GM19193 (cell line): ENCODE measurements around the gene PTGIR.
A peak's percentile ranks its signal among the peaks of the same experiment; 100 is the strongest.

Experiments
- POLR2A ChIP-seq: IDR thresholded peaks from 4 replicates; pipeline ENCODE4 v1.6.1; 2011; ENCODE audit not compliant: insufficient read depth, insufficient read length; ENCODE audit errors: extremely low read depth

The PTGIR gene, protein sequence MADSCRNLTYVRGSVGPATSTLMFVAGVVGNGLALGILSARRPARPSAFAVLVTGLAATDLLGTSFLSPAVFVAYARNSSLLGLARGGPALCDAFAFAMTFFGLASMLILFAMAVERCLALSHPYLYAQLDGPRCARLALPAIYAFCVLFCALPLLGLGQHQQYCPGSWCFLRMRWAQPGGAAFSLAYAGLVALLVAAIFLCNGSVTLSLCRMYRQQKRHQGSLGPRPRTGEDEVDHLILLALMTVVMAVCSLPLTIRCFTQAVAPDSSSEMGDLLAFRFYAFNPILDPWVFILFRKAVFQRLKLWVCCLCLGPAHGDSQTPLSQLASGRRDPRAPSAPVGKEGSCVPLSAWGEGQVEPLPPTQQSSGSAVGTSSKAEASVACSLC

DNA sequence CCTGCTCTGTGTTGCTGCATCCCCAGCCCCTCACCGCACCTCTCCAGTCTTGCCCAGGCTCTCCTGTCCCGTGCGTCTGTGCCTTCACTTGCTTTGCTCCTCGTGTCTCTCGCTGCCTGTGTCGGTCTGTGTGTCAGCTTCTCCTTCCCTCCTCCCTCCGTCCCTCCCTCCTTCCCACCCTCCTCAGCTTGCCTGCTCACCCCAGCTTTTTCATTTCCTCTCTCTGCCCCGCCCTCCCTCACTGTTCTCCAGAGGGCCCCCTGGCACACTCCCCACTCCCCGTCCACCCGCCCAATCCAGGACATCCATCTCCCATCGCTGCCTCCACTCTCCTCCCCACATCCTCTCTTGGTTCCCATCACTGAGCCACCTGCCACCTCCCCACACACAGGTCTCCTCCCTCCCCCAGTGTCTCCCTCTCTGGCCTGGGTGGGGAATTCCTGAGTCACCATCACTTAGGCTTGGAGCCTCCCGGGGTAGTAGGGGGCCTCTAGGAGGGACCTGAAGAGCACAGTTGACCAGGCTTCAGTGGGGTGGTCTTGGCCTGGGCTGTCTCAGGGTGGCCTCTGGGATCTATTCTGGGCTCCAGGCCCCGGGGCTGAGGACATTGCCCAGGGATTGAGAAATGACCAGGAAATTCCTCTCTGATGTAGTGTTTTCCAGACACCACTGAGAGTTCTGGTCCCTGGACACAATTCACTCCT is at the start of gene PTGIR:
PTGIR (minus strand) TSS at position 132 of the 704 bp plus-strand sequence. CDS start 864 bp downstream, outside the sequence.
- TF ChIP-seq POLR2A: peak; percentile 51

DNA sequence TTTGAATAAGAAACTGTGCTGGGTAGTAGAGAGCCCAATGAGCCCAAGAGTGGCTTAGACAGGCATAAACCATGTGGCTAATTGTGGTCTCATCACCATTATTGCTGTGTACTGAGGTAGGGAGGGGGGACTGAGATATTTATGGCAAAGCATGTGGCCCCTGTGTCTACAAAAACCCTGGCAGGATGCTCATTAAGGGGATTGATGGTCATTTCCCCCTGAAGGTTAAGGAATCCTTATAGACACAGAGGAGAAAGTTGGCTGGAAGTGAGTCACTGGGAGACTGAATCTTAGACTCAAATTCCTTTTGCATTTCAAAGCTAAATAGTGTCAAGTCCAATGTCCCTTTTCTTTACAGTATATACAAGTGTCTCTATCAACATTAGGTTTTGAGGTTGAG is 45.9 kb upstream of the PTGIR start:
- TF ChIP-seq POLR2A: no peak

DNA sequence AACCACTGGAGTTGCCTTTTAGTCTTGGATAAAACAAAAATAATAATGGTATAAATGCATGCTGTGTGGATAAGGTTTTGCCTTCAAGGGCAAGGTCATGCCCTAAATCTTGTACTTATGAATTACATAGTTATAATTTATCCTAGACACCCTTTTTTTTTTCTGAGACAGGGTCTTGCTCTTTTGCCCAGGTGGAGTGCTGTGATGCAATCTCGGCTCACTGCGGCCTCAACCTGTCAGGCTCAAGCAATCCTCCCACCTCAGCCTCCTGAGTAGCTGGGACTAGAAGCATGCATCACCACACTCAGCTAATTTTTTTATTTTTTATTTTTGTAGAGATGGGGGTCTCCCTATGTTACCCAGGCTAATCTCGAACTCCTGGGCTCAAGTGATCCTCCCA is 43.8 kb upstream of the PTGIR start:
- no peak for TF ChIP-seq POLR2A

- TF ChIP-seq POLR2A: no peak
Observed at GRCh38 chr19:46665072-46665471, 40.2 kb upstream of the PTGIR start.

DNA sequence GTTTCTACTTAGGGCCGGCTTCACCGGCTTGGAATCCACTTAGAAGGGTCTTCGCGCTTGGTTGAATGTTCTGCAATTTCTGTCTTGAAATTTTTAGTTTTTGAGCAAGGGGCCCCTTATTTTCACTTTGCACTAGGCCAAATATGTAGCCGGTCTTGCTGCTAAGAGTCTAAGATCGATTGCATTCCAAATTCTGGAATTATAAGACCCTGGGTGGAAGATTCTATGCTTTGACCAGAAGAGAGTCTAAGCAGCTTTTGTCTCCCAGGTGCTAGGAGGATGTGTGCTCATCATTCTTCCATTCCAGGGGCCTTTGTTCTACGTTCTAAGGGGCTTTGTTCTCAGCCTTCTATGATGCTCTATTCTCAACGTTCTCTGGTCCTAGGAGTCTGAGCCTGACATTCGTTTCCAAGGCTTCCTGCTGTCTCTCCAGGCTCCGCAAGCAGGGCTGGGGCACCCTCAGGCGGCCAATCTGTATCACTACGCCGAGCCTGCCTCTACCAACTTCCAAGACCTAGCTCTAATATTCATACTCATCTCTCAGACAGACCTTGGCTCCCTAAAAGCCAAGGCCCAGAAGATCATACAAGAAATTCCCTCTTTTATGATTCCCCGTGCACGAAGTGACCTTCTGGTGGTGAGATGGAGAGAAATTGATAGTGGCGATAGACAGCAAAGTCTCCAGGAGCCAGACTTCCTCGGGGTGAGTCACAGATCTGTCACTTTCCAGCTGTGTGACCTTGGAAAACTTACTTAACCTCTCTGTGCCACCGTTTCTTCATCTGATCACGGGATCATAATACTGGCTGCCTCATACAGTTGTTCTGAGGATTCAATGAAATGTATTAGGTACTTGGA is 37.1 kb upstream of the PTGIR start:
- TF ChIP-seq POLR2A: no peak

DNA sequence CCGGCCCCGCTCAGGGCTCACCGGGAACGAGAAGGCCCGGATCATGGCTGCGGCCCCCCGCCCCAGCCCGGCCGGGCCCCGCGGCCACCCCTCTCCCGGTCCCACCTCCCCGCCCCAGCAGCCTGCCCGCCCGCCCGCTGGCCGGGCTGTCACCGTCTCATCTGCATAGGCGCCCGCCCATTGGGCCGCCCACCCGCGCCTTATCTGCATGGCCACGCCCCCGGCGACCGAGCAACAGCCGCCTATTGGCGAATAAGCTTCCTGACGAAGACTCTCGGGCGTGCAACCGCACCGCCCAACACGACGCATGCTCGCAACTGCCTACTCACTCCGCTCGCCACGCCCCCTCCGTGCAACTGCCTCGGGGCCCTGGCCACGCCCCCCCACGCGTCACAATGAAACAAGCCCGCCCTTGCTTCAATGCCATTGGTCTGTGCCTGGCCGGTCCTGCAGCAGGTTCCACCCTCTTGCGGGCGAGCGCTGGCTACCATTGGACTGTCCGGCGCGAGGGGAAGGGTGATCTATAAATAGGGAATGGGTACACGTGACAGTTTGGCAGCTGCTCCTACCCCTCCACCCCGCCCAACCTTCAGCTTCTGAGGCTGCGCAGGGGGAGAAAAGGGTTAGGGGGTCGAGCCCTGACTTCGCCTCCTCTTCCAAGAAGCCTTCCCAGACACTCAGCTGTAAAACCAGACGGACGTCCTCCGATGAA is 36.3 kb upstream of the PTGIR start, which contains the start of gene DACT3:
DACT3 (minus strand) TSS at position 163 of the 712 bp plus-strand sequence; CDS start at position 45, 118 bp downstream.
- no peak for TF ChIP-seq POLR2A

- no peak for TF ChIP-seq POLR2A
Observed at GRCh38 chr19:46660551-46661019, 35.7 kb upstream of the PTGIR start.

- no peak for TF ChIP-seq POLR2A
Observed at GRCh38 chr19:46660008-46660517, 35.2 kb upstream of the PTGIR start.

GRCh38 chr19:46659151-46660007 is 34.5 kb upstream of the PTGIR start:
- no peak for TF ChIP-seq POLR2A

DNA sequence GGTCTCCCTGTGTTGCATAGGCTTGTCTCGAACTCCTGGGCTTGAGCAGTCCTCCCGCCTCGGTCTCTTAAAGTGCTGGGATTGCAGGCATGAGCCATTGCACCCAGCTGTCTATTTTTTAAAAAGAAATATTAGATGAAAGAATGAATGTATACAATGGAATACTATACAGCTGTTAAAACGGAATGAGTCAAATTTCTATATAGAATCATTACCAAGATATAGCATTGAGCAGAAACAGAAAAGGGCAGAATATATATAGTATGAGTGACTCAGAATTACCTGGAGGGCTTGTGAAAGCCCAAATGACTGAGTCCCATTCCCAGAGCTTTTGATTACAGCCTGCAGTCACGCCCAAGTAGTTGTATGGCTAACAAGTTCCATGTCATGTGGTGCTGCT is 31.7 kb upstream of the PTGIR start:
- TF ChIP-seq POLR2A: no peak

GRCh38 chr19:46654621-46655152 is 29.8 kb upstream of the PTGIR start:
- no peak for TF ChIP-seq POLR2A

- TF ChIP-seq POLR2A: no peak
Observed at GRCh38 chr19:46650445-46650844, 25.6 kb upstream of the PTGIR start.

GRCh38 chr19:46648961-46649960 is 24.4 kb upstream of the PTGIR start:
- no peak for TF ChIP-seq POLR2A
